ENCODE measurements around the gene TSPAN31.

The TSPAN31 gene

GRCh38 chr12:57796996-57797395, 52.2 kb downstream of the TSPAN31 start:
- no peak for ATAC-seq
- no peak overlapping the region for H3K4me3 Mint-ChIP-seq
- no peaks in the 10 kb centered on the region for H3K27me3 Mint-ChIP-seq
- H3K4me1 Mint-ChIP-seq: no peaks in the 10 kb centered on the region
- H3K36me3 Mint-ChIP-seq: peaks cover 57% of the 10 kb centered on the region
- no peaks in the 10 kb centered on the region for H3K9me3 Mint-ChIP-seq
- H3K27ac Mint-ChIP-seq: no peak overlapping the region

DNA sequence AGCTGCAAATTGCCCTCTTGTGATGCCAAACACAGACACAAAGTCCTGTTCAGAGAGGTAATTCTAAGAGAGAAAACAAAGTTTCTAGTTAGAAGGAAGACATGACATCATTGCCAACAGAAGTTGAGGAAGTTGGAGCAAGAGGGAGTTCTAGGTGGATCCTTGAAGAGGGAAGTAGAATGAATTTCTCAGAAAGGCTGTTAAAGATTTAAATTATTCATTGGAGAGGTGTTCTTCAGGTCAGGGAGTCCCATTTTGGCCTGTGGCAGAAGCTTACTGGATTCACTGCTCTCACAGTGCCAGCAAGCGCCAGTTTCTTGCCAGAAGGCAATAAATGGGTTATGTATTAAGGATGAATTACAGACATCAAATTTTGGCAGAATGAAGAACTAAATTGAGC, 53.1 kb downstream of the TSPAN31 start:
- H3K4me1 Mint-ChIP-seq: no peaks in the 10 kb centered on the region

More for the DNA sequence above, 53.1 kb downstream of the TSPAN31 start:
- no peaks in the 10 kb centered on the region for H3K9me3 Mint-ChIP-seq
- H3K36me3 Mint-ChIP-seq: peaks cover 57% of the 10 kb centered on the region
- no peak overlapping the region for H3K4me3 Mint-ChIP-seq
- H3K27ac Mint-ChIP-seq: no peak overlapping the region
- H3K27me3 Mint-ChIP-seq: no peaks in the 10 kb centered on the region
- no peak for ATAC-seq

All from stimulated activated memory B cell treated with anti-CD40 and anti-IgM and Interleukin-4, amounts not matched to agents 10 μg/mL and 1 μg/mL and 100 μg/mL, for 72 hours (primary cell).